ENCODE measurements around the gene GOLGA6D.
"Not testable (repeated sequence)": the region's sequence is repeated elsewhere in the genome, so short reads cannot be mapped to it uniquely, and the experiment has no call there.

The GOLGA6D gene

GRCh38 chr15:75313116-75313845, 30.6 kb downstream of the GOLGA6D start:
- TF ChIP-seq, protein P1, sequence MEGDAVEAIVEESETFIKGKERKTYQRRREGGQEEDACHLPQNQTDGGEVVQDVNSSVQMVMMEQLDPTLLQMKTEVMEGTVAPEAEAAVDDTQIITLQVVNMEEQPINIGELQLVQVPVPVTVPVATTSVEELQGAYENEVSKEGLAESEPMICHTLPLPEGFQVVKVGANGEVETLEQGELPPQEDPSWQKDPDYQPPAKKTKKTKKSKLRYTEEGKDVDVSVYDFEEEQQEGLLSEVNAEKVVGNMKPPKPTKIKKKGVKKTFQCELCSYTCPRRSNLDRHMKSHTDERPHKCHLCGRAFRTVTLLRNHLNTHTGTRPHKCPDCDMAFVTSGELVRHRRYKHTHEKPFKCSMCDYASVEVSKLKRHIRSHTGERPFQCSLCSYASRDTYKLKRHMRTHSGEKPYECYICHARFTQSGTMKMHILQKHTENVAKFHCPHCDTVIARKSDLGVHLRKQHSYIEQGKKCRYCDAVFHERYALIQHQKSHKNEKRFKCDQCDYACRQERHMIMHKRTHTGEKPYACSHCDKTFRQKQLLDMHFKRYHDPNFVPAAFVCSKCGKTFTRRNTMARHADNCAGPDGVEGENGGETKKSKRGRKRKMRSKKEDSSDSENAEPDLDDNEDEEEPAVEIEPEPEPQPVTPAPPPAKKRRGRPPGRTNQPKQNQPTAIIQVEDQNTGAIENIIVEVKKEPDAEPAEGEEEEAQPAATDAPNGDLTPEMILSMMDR (IDR thresholded peaks at IDR 0.05; ENCODE audit: insufficient read depth, missing control alignments) = no peak
- no peak for FAIRE-seq
- no peak for DNase-seq (ENCODE audit: insufficient read length, low spot score)

- TF ChIP-seq, protein P1 (IDR thresholded peaks at IDR 0.05; ENCODE audit: insufficient read depth, missing control alignments) = no peak
- FAIRE-seq (no peak), DNase-seq (ENCODE audit: insufficient read length, low spot score) (no peak)
Observed at GRCh38 chr15:75314552-75315290, 32.1 kb downstream of the GOLGA6D start.

DNA sequence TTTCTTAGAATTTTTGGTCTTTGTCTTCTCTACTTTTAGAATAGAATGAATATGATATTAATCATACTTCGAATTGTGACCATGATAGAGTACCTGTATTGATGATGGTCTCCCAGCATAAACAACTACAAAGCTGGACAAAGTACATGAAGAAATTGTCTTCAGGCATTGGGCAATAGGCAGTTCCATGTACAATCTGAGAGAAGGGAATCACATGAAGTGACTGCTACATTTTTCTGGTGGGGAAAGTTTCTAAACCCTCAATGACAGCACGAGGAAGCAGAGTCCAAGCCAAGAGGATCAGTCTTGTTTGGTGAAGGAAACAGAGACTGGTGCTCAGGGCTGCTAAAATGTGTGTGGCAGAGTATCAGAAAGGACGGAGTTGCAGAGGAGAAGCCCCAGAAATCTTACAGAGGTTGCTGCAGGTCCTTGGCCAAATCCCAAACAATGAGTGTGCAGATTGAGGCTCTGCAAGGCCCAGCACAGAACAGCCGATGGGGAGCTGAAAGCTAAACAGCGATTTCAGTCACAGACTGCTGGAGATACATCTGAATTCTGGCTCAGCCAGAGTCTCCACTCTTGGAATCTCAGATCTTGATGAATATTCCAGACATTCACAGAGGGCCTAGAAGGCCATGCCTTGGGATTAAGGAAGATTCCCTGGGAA, 36.7 kb downstream of the GOLGA6D start:
- FAIRE-seq; DNase-seq (ENCODE audit: insufficient read length, low spot score): not testable (repeated sequence)

DNA sequence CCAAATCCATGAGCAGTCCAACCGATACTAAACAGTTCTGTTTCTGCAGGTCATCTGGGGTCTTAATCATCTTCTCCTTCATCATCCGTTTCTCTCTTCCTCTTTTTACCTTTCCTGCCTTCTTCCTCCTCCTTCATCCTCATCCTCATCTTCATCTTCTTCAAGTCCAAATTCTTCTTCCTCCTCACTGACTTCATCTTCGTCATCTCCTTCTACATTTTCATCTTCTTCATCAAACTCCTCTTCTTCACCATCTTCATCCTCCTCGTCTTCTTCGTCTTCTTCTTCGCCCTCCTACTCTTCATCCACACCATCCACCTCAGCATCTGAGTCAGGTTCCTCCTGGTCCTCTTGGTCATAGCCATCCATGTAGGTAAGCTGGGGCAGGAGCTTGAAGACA, 39.1 kb downstream of the GOLGA6D start:
- TF ChIP-seq, protein P1 (IDR thresholded peaks at IDR 0.05; ENCODE audit: insufficient read depth, missing control alignments) = no peak
- FAIRE-seq = no peak

DNA sequence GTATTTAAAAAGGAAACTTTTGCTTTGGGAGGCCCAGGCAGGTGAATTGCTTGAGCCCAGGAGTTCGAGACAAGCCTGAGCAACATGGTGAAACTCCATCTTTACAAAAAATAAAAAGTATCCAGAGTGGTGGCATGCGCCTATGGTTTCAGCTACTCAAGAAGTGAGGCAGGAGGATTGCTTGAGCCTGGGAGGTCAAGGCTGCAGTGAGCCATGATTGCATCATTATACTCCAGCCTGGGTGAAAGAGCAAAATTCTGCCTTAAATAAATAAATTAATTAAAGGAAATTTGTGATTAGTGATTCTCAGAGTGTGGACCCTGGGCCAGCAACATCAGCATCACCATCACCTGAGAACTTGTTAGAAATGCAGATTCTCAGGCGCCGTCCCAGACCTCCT, 43.3 kb downstream of the GOLGA6D start:
- DNase-seq (ENCODE audit: insufficient read length, low spot score) (no peak), FAIRE-seq (no peak)
- TF ChIP-seq, protein P1 (IDR thresholded peaks at IDR 0.05; ENCODE audit: insufficient read depth, missing control alignments) = no peak

More for the DNA sequence above, 39.1 kb downstream of the GOLGA6D start:
- DNase-seq (ENCODE audit: insufficient read length, low spot score) = no peak

- TF ChIP-seq, protein P1 (IDR thresholded peaks at IDR 0.05; ENCODE audit: insufficient read depth, missing control alignments) = no peak
- DNase-seq (ENCODE audit: insufficient read length, low spot score) = no peak
- FAIRE-seq = no peak
Observed at GRCh38 chr15:75327005-75327404, 44.4 kb downstream of the GOLGA6D start.

- no peak for DNase-seq (ENCODE audit: insufficient read length, low spot score)
- TF ChIP-seq, protein P1 (IDR thresholded peaks at IDR 0.05; ENCODE audit: insufficient read depth, missing control alignments) = no peak
- FAIRE-seq = no peak
Observed at GRCh38 chr15:75327491-75327890, 44.9 kb downstream of the GOLGA6D start.

All from D721Med (cell line).